Mesothelial cell of epicardium (in vitro differentiated cells): ENCODE measurements around the gene CCNL1. TPM values are rescaled to one million over a fixed set of nuclear protein-coding genes. Genes with fewer than 3 reads are reported as not detected.
"Not testable (repeated sequence)": the region's sequence is repeated elsewhere in the genome, so short reads cannot be mapped to it uniquely, and the experiment has no call there.

Experiments used
- DNase-seq, 2 experiments: peaks; one replicate each; pipeline ENCODE4 v3.0.0; 2021; ENCODE audit warnings: low spot score in 2 of 2; ENCODE audit not compliant: unreplicated experiment in 2 of 2
- H3K27ac Mint-ChIP-seq: 2 replicates; pipeline ENCODE4 v1.8.0; 2021; ENCODE audit warnings: mixed read lengths
- H3K27me3 Mint-ChIP-seq: 2 replicates; pipeline ENCODE4 v1.8.0; 2021; ENCODE audit warnings: low read depth, mixed read lengths
- H3K36me3 Mint-ChIP-seq: 2 replicates; pipeline ENCODE4 v1.8.0; 2021; ENCODE audit warnings: mixed read lengths
- H3K4me1 Mint-ChIP-seq: 2 replicates; pipeline ENCODE4 v1.8.0; 2021; ENCODE audit warnings: mixed read lengths
- H3K4me3 Mint-ChIP-seq: 2 replicates; pipeline ENCODE4 v1.8.0; 2021; ENCODE audit warnings: mild to moderate bottlenecking, moderate library complexity, mixed read lengths
- H3K9me3 Mint-ChIP-seq: 2 replicates; pipeline ENCODE4 v1.8.0; 2021; ENCODE audit warnings: mixed read lengths
- total RNA-seq: library from RNA; stranded (reverse); gene quantifications from 3 replicates; pipeline ENCODE4 v1.2.1, GENCODE V29; 2021
- TF ChIP-seq, protein P1 (sequence below): fragments of 200-600 bp; sonication (generic); IDR thresholded peaks from one replicate; pipeline ENCODE4 v1.5.0; 2021; ENCODE audit warnings: antibody characterized with exemption; ENCODE audit not compliant: unreplicated experiment

CCNL1 gene
- total RNA-seq, 1 donor from 2014 or later, result 276 TPM

DNA sequence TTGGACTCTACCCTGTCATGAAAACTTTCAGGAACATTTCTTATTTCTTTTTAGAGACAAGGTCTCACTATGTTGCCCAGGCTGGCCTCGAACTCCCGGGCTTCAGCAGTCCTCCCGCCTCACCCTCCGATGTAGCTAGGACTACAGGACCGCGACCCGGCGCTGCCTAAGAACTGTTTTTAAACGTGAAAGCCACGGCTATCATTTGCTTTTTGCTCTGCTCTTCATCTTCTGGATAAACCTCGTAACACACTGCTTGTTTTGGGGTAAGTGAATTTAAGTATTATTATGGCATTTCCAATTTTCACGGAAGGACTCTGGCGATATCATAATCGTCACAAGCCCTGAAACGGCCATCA lies 14.3 kb upstream of the CCNL1 start:
- DNase-seq, result no peak
- no peaks in the 10 kb centered on the region for H3K9me3 Mint-ChIP-seq
- TF ChIP-seq, protein P1, sequence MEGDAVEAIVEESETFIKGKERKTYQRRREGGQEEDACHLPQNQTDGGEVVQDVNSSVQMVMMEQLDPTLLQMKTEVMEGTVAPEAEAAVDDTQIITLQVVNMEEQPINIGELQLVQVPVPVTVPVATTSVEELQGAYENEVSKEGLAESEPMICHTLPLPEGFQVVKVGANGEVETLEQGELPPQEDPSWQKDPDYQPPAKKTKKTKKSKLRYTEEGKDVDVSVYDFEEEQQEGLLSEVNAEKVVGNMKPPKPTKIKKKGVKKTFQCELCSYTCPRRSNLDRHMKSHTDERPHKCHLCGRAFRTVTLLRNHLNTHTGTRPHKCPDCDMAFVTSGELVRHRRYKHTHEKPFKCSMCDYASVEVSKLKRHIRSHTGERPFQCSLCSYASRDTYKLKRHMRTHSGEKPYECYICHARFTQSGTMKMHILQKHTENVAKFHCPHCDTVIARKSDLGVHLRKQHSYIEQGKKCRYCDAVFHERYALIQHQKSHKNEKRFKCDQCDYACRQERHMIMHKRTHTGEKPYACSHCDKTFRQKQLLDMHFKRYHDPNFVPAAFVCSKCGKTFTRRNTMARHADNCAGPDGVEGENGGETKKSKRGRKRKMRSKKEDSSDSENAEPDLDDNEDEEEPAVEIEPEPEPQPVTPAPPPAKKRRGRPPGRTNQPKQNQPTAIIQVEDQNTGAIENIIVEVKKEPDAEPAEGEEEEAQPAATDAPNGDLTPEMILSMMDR, result no peak
- H3K27me3 Mint-ChIP-seq, result no peaks in the 10 kb centered on the region
- peak overlapping the region; percentile 77 for H3K4me3 Mint-ChIP-seq
- peaks cover 26% of the 10 kb centered on the region for H3K4me1 Mint-ChIP-seq
- peaks cover 10% of the 10 kb centered on the region for H3K36me3 Mint-ChIP-seq
- H3K27ac Mint-ChIP-seq, result peak overlapping the region; percentile 99

DNA sequence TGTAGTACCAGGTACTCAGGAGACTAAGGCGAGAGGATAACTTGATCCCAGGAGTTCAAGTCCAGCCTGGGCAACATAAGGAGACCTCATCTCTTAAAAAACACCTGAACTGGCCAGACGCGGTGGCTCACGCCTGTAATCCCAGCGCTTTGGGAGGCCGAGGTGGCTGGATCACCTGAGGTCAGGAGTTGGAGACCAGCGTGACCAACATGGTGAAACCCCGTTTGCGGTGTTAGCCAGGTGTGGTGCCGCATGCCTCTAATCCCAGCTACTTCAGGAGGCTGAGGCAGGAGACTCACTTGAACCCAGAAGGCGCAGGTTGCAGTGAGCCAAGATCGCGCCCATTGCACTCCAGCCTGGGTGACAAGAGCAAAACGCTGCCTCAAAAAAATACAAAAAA lies 13.4 kb upstream of the CCNL1 start:
- peaks cover 10% of the 10 kb centered on the region for H3K36me3 Mint-ChIP-seq
- not testable (repeated sequence) for DNase-seq, H3K9me3 Mint-ChIP-seq, H3K27ac Mint-ChIP-seq, H3K27me3 Mint-ChIP-seq, H3K4me3 Mint-ChIP-seq
- peaks cover 26% of the 10 kb centered on the region for H3K4me1 Mint-ChIP-seq

DNA sequence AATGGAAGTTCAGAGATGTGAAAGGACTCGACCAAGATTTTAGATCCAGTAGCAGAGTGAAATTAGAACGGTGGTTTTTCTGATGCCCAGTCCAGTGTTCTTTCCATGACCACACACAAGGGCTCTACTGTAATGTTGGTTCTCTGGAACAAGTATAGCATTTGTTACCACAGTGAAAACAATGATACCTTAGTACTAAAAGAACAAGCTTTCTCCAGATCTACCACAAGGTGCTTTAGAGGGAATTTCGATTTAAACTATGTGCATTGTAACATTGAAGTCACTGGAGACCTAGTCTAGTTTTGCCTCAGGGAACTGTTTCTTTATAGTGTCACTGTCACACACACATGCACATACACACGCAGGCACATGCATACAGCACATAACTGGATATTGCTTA lies 12.8 kb upstream of the CCNL1 start:
- Mint-ChIP-seq H3K27ac (peak overlapping the region; percentile 76), H3K4me3 (peak overlapping the region; percentile 32), H3K9me3 (no peaks in the 10 kb centered on the region), H3K4me1 (peaks cover 25% of the 10 kb centered on the region), H3K27me3 (no peaks in the 10 kb centered on the region), H3K36me3 (peaks cover 4% of the 10 kb centered on the region)
- DNase-seq, result no peak
- TF ChIP-seq, protein P1, result no peak

DNA sequence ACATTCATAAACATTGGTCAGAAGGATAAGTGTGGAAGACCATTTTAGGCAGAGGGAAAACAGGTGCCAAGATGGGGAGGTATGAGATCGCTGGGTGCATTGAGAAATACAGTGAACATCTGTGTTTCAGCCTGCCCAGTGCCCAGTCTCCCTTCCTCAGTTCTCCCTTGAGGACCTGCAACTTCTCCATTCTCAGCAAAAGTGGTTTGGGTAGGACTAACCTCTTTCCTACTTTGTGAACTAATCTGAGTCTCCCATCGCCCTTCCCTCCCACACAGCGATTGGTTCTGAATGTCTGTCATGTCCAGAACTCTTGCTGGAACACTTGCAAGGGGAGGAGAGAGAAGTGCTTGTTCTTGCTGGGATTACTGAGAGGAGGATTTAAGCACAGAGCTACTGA lies 10.9 kb upstream of the CCNL1 start:
- Mint-ChIP-seq H3K36me3 (no peaks in the 10 kb centered on the region), H3K9me3 (no peaks in the 10 kb centered on the region), H3K27me3 (no peaks in the 10 kb centered on the region), H3K27ac (no peak overlapping the region), H3K4me1 (peaks cover 9% of the 10 kb centered on the region), H3K4me3 (no peak overlapping the region)
- DNase-seq, result no peak
- TF ChIP-seq, protein P1, result no peak

DNA sequence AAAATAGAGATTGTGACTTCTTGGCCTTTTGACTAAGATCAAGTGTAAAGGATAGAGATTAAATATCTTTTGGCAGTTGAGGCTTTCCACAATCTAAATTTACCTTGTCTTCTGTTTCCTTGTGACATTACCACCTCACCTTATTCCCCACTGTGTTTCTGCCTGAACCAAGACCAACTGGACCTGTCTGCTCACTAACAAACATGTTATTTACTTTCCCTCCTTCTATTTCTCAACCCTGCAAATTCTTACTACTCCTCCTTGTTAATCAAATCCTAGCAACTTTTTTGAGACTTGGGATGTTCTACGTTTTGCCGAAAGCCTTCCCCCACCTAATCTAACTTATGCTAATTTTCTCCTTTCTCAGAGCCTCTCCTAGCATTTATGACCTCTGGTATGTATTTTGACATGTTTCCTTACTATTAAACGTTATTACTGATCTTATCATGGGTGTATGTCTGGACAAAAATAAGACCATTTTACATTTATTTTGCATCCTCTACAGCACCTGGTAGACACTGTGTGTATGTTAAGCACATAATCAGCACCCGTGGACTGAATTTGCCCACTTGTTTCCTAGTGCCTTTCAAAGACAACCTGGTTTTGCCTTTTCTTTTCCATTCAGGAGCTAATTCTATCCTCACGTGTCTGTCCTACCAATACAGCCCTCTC lies 7.6 kb upstream of the CCNL1 start:
- H3K27ac Mint-ChIP-seq, result no peak overlapping the region
- H3K4me3 Mint-ChIP-seq, result no peak overlapping the region
- no peaks in the 10 kb centered on the region for H3K27me3 Mint-ChIP-seq
- no peaks in the 10 kb centered on the region for H3K4me1 Mint-ChIP-seq
- no peaks in the 10 kb centered on the region for H3K9me3 Mint-ChIP-seq
- no peak for DNase-seq
- TF ChIP-seq, protein P1, result no peak
- H3K36me3 Mint-ChIP-seq, result peaks cover 2% of the 10 kb centered on the region

DNA sequence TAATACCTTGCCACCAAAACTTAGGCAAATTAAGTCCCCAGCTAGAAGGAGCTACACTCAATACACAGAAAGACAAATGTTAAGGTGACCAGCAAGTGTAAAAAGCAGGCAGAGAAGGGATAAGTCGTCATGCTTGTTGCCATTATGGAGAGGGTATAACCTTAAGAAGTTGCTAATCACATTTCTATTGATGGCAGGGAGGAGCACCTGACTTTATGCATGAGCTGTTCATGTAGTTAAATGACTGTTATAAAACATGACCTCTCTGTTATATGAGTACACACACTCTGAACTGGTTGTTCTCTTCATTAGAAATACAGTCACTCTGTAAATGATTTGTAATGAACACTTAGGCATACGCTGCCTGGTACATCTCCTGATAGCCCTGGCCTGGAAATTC lies 6.6 kb upstream of the CCNL1 start:
- TF ChIP-seq, protein P1, result no peak
- no peaks in the 10 kb centered on the region for H3K9me3 Mint-ChIP-seq
- DNase-seq, result no peak
- no peak overlapping the region for H3K27ac Mint-ChIP-seq
- no peak overlapping the region for H3K4me3 Mint-ChIP-seq
- H3K36me3 Mint-ChIP-seq, result peaks cover 2% of the 10 kb centered on the region
- no peaks in the 10 kb centered on the region for H3K4me1 Mint-ChIP-seq
- no peaks in the 10 kb centered on the region for H3K27me3 Mint-ChIP-seq
